NOMO-1 treated with DMSO at 0.1 percent for 48 hours (cell line): ENCODE results near the gene ABCC10.
"Not testable (repeated sequence)": the region's sequence is repeated elsewhere in the genome, so short reads cannot be mapped to it uniquely, and the experiment has no call there.

ENCODE experiments used
- DNase-seq: peaks from one replicate; lab custom pipeline; 2025; ENCODE audit not compliant: unreplicated experiment; lab: John Stamatoyannopoulos, UW

Gene ABCC10, protein sequence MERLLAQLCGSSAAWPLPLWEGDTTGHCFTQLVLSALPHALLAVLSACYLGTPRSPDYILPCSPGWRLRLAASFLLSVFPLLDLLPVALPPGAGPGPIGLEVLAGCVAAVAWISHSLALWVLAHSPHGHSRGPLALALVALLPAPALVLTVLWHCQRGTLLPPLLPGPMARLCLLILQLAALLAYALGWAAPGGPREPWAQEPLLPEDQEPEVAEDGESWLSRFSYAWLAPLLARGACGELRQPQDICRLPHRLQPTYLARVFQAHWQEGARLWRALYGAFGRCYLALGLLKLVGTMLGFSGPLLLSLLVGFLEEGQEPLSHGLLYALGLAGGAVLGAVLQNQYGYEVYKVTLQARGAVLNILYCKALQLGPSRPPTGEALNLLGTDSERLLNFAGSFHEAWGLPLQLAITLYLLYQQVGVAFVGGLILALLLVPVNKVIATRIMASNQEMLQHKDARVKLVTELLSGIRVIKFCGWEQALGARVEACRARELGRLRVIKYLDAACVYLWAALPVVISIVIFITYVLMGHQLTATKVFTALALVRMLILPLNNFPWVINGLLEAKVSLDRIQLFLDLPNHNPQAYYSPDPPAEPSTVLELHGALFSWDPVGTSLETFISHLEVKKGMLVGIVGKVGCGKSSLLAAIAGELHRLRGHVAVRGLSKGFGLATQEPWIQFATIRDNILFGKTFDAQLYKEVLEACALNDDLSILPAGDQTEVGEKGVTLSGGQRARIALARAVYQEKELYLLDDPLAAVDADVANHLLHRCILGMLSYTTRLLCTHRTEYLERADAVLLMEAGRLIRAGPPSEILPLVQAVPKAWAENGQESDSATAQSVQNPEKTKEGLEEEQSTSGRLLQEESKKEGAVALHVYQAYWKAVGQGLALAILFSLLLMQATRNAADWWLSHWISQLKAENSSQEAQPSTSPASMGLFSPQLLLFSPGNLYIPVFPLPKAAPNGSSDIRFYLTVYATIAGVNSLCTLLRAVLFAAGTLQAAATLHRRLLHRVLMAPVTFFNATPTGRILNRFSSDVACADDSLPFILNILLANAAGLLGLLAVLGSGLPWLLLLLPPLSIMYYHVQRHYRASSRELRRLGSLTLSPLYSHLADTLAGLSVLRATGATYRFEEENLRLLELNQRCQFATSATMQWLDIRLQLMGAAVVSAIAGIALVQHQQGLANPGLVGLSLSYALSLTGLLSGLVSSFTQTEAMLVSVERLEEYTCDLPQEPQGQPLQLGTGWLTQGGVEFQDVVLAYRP (N-terminal part only)

DNA sequence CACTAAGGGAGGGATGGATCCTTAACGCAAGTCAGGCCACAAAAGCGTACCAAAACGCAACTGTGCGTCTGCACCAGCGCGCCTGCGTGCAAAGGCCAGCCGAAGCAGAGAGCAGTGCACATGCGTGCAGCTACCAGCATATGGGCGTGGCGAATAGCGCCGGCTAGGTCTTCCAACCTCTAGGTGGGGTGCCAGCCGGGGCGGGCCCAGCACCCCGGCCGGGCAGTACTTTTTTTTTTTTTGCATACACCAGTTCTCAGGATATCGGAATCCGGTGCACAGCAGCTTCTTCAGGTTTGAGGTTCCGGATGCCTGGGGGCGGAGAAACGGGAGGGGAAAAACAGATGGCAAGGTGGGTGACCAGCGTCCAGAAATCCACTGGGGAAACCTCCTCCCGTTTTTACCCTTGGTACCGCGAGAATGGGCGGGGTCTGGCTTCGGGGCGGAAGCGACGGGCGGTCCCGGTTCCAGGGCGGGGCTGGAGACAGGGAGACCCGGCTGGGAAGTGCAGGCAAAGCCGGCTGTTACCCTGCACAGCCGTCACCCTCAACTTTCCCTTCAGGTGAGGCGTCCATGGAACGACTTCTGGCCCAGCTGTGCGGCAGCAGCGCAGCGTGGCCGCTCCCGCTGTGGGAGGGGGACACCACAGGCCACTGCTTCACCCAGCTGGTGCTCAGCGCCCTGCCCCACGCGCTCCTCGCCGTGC lies at the start of gene ABCC10:
Gene ABCC10 (plus strand): TSS at position 136 of the 706 bp plus-strand sequence. CDS start 438 bp downstream, at position 574.
- DNase-seq = peak; percentile 92

DNA sequence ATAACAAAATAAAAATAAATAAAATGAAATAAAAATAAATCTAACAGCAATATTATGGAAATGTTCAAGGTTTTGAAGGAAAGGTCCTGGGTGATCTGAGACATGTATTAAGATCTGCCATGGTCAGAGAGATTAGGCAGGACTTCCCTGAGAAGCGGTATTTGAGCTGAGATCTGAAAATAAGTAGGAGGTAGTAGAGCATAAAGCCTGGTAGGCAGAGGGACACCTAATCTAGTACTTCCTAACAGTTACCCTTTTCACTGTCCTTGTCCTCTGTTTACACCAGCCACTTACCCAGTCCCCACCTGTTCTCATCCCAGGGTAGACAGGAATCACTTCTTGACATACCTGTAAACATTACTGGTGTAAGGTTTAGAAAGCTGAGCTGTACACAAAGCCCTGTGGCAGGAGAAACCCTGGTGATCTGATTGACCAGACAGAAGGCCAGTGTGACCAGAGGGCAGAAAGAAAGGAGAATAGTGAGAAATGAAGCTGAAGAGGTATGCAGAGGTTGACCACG lies 49.6 kb upstream of the ABCC10 start:
- no peak for DNase-seq

- DNase-seq = no peak
These were observed 48.7 kb upstream of the ABCC10 start for GRCh38 chr6:43378631-43379030.

DNA sequence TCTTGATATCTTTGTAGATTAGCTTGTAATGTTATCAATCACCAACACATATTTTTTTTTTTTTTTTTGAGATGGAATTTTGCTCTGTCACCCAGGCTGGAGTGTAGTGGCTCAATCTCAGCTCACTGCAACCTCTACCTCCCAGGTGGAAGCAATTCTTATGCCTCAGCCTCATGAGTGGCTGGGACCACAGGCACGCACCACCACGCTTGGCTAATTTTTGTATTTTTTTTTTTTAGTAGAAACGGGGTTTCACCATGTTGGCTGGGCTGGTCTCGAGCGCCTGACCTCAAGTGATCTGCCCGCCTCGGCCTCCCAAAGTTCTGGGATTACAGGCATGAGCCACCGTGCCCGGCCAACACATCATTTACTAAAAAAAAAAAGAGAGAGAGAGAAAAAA lies 46.5 kb upstream of the ABCC10 start:
- not testable (repeated sequence) for DNase-seq

DNA sequence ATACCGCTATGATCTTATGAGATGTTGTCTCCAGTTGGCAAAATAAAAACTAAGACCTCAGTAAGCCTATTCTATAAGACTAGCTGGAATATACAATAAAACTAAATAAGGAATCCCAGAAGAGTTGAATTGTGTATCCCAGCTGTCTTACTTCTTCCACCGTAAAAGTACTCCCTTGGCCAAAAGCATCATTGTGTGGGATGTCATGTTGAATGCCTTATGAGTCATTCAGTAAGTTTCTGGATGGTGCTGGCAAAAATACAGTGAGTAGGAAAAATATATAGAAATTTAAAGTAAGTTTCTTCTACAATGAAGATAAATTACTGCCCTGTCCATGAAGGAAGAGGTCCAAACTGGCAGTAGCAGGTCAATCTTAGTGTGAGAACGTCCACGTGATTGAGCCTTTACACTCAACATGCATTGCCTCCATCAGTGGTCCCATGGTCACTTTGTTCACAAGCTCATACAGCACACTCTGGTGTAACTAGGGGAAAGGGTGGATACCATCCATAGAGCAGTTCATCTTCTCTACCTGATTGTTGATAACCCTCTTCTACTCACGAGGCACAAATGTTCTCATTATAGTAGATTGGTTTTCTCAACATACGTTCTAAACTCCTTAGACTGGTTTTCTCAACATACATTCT lies 44.2 kb upstream of the ABCC10 start:
- DNase-seq = no peak

DNA sequence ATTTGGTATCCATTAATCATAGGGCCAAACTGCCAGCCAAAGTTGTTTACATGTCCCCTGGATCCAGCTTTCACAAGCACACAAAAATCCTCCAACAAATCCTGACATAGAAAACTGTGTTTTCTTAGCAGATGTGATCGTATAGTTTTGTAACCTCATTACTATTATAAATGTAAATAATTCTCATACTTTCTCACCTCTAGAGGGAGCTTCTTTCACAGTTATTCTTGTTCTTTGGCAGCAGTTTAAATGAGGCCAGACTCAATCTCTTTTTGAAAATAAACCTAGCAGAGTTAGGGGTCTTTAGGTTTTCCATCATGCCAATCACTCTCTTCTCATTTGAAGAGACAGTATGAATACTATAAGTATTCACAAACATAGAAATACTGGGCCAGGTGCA lies 40.8 kb upstream of the ABCC10 start:
- peak; percentile 32 for DNase-seq

- no peak for DNase-seq
These were observed 37.5 kb upstream of the ABCC10 start for GRCh38 chr6:43389730-43390295.

DNA sequence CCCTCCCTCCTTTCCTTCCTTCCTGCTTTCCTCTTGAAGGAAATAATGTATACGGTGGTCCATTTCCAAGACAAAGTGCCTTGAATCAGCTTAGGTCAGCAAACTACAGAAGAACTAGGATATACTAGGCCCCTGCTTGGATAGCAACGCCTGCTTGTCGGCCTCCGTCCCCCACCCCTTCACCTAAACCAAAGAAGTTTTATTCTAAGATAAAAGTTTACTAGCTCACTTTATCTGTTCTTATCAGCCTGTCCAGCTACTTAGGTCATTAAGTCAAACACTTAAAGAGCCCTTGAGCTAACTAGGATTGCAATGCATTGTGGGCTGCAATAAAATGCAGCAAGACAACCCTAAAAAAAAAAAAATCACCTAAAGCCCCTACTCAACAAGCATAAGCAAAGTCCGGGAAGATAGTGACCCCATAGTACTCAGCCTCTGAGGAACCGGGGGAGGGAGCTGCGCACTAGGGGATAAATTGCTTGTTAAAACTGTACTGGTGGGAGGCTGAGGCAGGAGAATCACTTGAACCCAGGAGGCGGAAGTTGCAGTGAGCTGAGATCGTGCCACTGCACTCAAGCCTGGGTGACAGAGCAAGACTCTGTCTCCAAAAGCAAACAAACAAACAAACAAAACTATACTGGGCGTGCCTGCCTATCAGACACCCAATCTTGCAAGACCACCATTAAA lies 36.4 kb upstream of the ABCC10 start:
- not testable (repeated sequence) for DNase-seq

DNA sequence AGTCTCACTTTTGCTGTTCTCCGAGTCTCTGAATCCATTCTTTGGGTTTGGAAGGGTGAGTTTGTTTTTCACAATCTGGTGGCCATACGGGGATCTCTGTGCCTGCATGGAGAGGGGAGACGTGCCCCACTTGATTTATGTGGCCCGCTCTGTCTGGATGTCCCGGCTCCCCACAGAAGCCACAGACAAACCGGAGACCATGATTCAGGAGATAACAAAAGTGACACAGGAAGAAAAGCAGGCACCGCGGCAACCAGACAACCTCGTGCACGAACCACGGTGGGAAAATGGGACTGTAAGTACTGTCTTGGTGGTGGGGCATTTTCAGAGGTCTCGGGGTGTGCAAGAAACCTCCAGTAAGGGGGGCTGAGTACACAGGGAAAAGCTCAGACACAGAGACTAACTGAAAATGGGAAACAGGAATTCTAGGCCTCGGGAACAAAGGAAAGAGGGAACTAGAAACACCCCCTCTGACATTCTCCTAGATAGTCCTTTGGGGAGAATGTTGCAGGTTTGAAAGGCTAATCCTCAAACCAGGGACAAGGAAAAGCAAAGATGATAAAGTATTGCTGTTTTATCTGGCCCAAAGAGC lies 35.8 kb upstream of the ABCC10 start:
- no peak for DNase-seq

- not testable (repeated sequence) for DNase-seq
These were observed 34.2 kb upstream of the ABCC10 start for GRCh38 chr6:43393133-43393532.

DNA sequence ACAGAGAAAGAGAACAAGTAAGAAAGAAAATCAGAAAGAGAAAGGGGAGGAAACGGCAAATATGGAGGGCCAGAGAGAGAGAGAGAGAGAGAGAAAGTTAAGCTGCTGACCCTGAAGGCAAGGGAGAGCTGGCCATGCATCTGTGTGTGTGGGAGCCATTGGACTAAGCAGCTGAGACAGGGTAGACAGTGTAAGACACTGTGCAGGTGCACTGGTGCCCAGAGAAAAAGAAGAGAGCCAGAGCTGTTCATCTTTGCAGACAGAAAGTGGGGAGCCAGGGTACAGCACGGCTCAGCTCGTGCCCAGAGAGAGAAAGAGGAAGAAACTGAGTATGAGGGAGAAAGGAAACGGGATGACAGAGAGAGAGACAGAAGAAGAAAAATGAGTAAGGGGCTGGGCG lies 33.7 kb upstream of the ABCC10 start:
- peak; percentile 23 for DNase-seq

GRCh38 chr6:43394982-43395381 lies 32.4 kb upstream of the ABCC10 start:
- no peak for DNase-seq

DNA sequence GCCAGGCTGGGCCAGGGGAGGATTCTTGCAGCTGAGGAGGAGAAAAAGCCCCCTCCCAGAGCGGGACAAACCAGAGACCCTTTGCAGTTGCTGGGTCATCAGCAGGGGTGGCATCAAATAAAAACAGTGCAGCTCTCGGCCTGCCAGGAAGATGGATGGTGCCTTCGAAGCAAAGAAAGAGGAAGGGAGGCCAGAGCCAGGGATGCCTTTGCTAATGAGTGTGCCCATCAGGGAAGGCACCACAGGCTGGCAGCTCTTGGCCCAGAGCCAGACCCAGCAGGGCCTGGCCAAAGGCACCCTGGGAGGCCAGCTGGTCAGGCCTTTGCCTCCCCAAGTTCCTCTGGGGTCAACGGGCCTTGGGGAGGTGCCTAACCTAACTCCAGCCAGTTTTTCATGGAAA lies 31.6 kb upstream of the ABCC10 start:
- DNase-seq = no peak

DNA sequence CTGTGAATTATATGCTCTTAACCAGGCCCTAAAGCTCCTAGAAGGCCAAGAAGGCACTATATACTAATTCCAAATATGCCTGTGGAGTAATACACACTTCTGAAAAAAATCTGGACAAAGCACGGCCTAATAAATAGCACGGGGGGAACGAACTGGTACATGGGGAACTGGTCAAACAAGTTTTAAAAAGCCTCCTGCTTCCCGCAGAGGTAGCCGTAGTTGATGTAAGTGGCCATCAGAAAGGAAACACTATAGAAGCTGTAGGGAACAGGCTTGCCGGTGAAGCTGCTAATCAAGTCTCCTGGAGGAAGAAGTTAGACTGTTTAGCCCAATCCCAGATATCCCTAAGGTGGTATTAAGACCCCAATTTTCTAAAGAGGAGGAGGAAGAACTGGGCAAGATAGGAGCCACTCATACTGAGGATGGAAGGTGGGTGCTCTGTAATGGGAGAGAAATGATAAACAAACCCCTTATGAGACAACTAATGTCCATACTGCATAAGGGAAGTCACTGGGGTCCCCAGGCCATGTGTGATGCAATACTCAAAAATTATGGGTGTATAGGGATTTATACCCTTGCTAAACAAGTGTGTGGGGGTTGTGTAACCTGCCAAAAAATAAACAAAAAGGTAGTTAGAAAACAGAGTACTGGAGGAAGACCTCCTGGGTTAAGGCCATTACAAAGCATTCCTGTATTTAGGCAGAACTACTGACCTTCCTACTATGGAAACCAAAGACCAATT lies 30.8 kb upstream of the ABCC10 start:
- no peak for DNase-seq

GRCh38 chr6:43399932-43400487 lies 27.3 kb upstream of the ABCC10 start:
- DNase-seq = no peak

- DNase-seq = no peak
These were observed 25.6 kb upstream of the ABCC10 start for GRCh38 chr6:43401730-43402129.

DNA sequence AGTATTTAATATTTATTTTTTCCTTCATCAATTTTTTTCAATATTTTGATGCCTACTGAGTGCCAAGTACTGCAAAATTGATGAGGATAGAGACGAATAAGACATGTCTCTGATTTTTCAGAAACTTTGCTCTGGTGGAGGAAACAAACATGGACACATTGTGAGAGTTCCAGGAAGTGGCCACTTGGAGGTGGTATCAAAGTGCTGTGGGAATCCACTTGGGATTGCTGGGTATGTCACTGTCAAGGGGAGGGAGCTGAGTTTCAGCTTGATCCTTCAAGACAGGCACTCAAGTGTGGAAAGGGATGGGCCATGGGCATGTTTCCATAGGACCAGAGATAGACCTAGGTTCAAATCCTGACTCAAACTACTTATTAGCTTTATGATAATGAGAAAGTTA lies 24.5 kb upstream of the ABCC10 start:
- no peak for DNase-seq

DNA sequence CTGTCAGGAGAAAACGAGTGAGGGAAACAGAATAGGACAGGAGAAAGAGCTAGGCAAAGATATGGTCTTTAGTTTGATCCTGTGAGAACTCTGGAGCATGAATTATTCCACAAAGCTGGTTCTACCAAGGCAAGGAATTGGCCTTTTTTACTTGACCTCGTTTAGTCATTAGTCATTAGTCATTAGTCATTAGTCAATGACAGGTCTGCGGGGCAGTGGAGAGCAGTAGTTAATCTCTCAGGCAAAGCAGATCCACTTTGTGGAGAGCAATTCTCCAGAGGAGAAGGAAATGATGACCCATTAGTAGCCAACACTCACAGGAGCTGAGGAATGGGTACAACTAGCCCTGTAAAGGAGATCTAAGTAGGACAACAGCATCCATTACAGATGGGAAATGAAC lies 22.0 kb upstream of the ABCC10 start:
- no peak for DNase-seq
